K562 (cell line): ENCODE measurements around the gene ACTN2. TPM values are rescaled to one million over a fixed set of nuclear protein-coding genes. Genes with fewer than 3 reads are reported as not detected.

Experiments
- ATAC-seq: fragments of 200-7000 bp; cut with Tn5 transposase; 3 replicates; pipeline ENCODE4 v1.9.1; 2020; ENCODE audit warnings: moderate library complexity
- BruUV-seq: library from RNA; stranded (reverse); fragments of 400-500 nt; replicated peaks from 2 replicates; lab custom pipeline; 2021; lab: Mats Ljungman, UMichigan
- CTCF ChIA-PET: fragments of 300-600 bp; formaldehyde crosslinking; extraction: SDS; loops from one replicate; lab custom pipeline; 2021; ENCODE audit warnings: low intra/inter-chr PET ratio; lab: Yijun Ruan, JAX
- POLR2A ChIA-PET: fragments of 300-600, 350-650 bp; sonication (Branson Sonifier 250); formaldehyde crosslinking; extraction: SDS; loops from one replicate; lab custom pipeline; 2021; ENCODE audit warnings: antibody characterized with exemption, inconsistent platforms; lab: Yijun Ruan, JAX
- DNase-seq, 4 experiments: peaks; one replicate each; pipeline versions ENCODE4 v3.0.0 to v3.0.0-alpha.2; 2011 to 2018; ENCODE audit warnings: low spot score in 3 of 4, mixed read lengths in 3 of 4; ENCODE audit errors: extremely low read depth in 1 of 4
- FAIRE-seq: peaks from 2 replicates; lab custom pipeline; 2011; peaks lifted over from hg19 to GRCh38; lab: Jason Lieb, UNC
- H2AFZ ChIP-seq: 2 replicates; pipeline ENCODE4 v1.6.0; 2011; ENCODE audit warnings: low read depth, low read length, control low read depth, inconsistent platforms
- H3K27ac ChIP-seq: fragments of 200-600 bp; 3 replicates; pipeline ENCODE4 v1.8.0; 2011; ENCODE audit warnings: low read depth, mild to moderate bottlenecking, control low read depth, inconsistent platforms, low read length, moderate library complexity, mixed read lengths; ENCODE audit errors: extremely low read depth
- H3K27me3 ChIP-seq, 2 experiments: fragments of 300-600 bp in 1 of 2; 2 replicates in 1 of 2; 3 replicates in 1 of 2; pipeline versions ENCODE4 v1.6.0 to v1.8.0; 2011; ENCODE audit warnings: inconsistent platforms in 2 of 2, low read length in 2 of 2, mild to moderate bottlenecking in 1 of 2, mixed read lengths in 1 of 2, moderate library complexity in 1 of 2; ENCODE audit not compliant: control insufficient read depth in 2 of 2, insufficient read depth in 2 of 2
- H3K36me3 ChIP-seq: fragments of 300-600 bp; 3 replicates; pipeline ENCODE4 v1.8.0; 2011; ENCODE audit warnings: mild to moderate bottlenecking, low read length, inconsistent platforms; ENCODE audit not compliant: control insufficient read depth, insufficient read depth
- H3K4me1 ChIP-seq, 2 experiments: fragments of 200-600 bp in 1 of 2; replicated peaks in 1 of 2; 2 replicates in 1 of 2; 3 replicates in 1 of 2; pipeline versions ENCODE4 v1.5.1 to v1.8.0; 2011; ENCODE audit warnings: inconsistent platforms in 2 of 2, low read length in 2 of 2, mild to moderate bottlenecking in 1 of 2, mixed read lengths in 1 of 2, moderate library complexity in 1 of 2; ENCODE audit not compliant: control insufficient read depth in 2 of 2, insufficient read depth in 2 of 2
- H3K4me2 ChIP-seq: 2 replicates; pipeline ENCODE4 v1.6.1; 2011; ENCODE audit warnings: low read length, control low read depth, inconsistent platforms, mixed read lengths; ENCODE audit not compliant: insufficient read depth
- H3K4me3 ChIP-seq: fragments of 200-600 bp; sonication (generic), shearing (Covaris generic); 2 replicates; pipeline ENCODE4 v1.5.1; 2016; ENCODE audit warnings: control low read depth, inconsistent platforms
- H3K79me2 ChIP-seq: fragments of 200-600 bp; 3 replicates; pipeline ENCODE4 v1.8.0; 2011; ENCODE audit warnings: low read length, inconsistent platforms; ENCODE audit not compliant: control insufficient read depth, insufficient read depth
- H3K9ac ChIP-seq, 2 experiments: 2 replicates each; pipeline versions ENCODE4 v1.6.0 to v1.6.1; 2011; ENCODE audit warnings: low read depth in 2 of 2, low read length in 2 of 2, control low read depth in 1 of 2, inconsistent platforms in 1 of 2, mild to moderate bottlenecking in 1 of 2, mixed read lengths in 1 of 2; ENCODE audit not compliant: insufficient read depth in 1 of 2
- H3K9me1 ChIP-seq: one replicate; pipeline ENCODE4 v1.6.0; 2011; ENCODE audit warnings: inconsistent platforms, mild to moderate bottlenecking, low read length, moderate library complexity; ENCODE audit not compliant: control insufficient read depth, insufficient read depth
- H3K9me3 ChIP-seq: replicated peaks from 2 replicates; pipeline ENCODE4 v1.5.1; 2011; ENCODE audit warnings: low read depth, low read length, inconsistent platforms; ENCODE audit not compliant: control insufficient read depth, insufficient read depth
- H4K20me1 ChIP-seq: replicated peaks from 2 replicates; pipeline ENCODE4 v1.6.1; 2011; ENCODE audit warnings: low read length, inconsistent platforms, mixed read lengths; ENCODE audit not compliant: control insufficient read depth, insufficient read depth
- CREM ChIP-seq: IDR thresholded peaks from 2 replicates; pipeline ENCODE4 v1.6.1; 2014; ENCODE audit warnings: antibody characterized with exemption, low read depth
- DMBX1 ChIP-seq: fragments of 250-450 bp; sonication (Bioruptor Pico); IDR thresholded peaks from 2 replicates; pipeline ENCODE4 v1.8.0; 2022; ENCODE audit warnings: inconsistent platforms, mild to moderate bottlenecking, moderate library complexity, borderline replicate concordance
- JUND ChIP-seq, 2 experiments: IDR thresholded peaks; 2 replicates in 1 of 2; 3 replicates in 1 of 2; pipeline ENCODE4 v1.6.1; 2011; ENCODE audit warnings: borderline replicate concordance in 2 of 2, low read depth in 2 of 2, low read length in 2 of 2, improper control_type of control experiment in 1 of 2, missing biosample characterization in 1 of 2, missing genetic modification characterization in 1 of 2, missing genetic modification reagents in 1 of 2
- NCOA6 ChIP-seq: fragments of 450-650 bp; IDR thresholded peaks from 2 replicates; pipeline ENCODE4 v1.6.1; 2017; ENCODE audit warnings: mild to moderate bottlenecking
- SMARCC2 ChIP-seq: fragments of 450-650 bp; IDR thresholded peaks from 2 replicates; pipeline ENCODE4 v1.6.1; 2017; ENCODE audit warnings: antibody characterized with exemption, moderate library complexity, mild to moderate bottlenecking, low read depth
- SRSF1 ChIP-seq: fragments of 200-400 bp; formaldehyde crosslinking; IDR thresholded peaks from 2 replicates; pipeline ENCODE4 v1.6.1; 2017; ENCODE audit warnings: mild to moderate bottlenecking, low read depth, low read length, moderate library complexity
- ZNF507 ChIP-seq: conservative IDR thresholded peaks from 2 replicates; pipeline ENCODE4 v1.6.1; 2017; ENCODE audit warnings: missing genetic modification characterization, missing compliant biosample characterization
- ZNF699 ChIP-seq: fragments of 250-450 bp; sonication (Bioruptor Pico); IDR thresholded peaks from 2 replicates; pipeline ENCODE4 v1.8.0; 2021; ENCODE audit warnings: mild to moderate bottlenecking, moderate library complexity; ENCODE audit not compliant: insufficient replicate concordance
- WGBS: fragments of 100-300 bp; shearing (Covaris generic); methylation state at CpG from one replicate; pipeline ENCODE4 v1.1.6; 2016; ENCODE audit warnings: low coverage, mixed read lengths; ENCODE audit not compliant: insufficient coverage; ENCODE audit errors: missing lambda C conversion rate; 5-methylcytosine and 5-hydroxymethylcytosine counted together
- in situ Hi-C: fragments of 300-500 bp; cut with MboI; formaldehyde crosslinking; loops from 4 replicates; pipeline ENCODE4 v1.15.0; 2018; ENCODE audit warnings: inconsistent platforms, mixed read lengths
- intact Hi-C: fragments of 100-400 bp; cut with micrococcal nuclease; formaldehyde crosslinking; loops from 2 replicates; pipeline ENCODE4 v1.14.2; 2022
- polyA plus RNA-seq, 8 experiments: library from polyadenylated mRNA; depleted of rRNA in 4 of 8; stranded (reverse) in 5 of 8; unstranded in 3 of 8; fragments of >200 nt; fragmentation: Nextera tagmentation in 2 of 8; fragmentation: Illumina TruSeq in 1 of 8; extraction: Ambion mirVana in 2 of 8; extraction: Trizol in 1 of 8; gene quantifications; 2 replicates each; pipeline versions ENCODE4 v1.2.1 to v1.2.3, GENCODE V29; 2011 to 2014; ENCODE audit warnings: inconsistent platforms in 1 of 8, missing spikeins in 1 of 8
- total RNA-seq, 7 experiments: library from RNA; depleted of rRNA in 6 of 7; stranded (reverse); fragments of >200 nt in 6 of 7; fragmentation: Illumina TruSeq in 2 of 7; extraction: Trizol in 2 of 7; gene quantifications; 2 replicates each; pipeline versions ENCODE4 v1.2.1 to v1.2.3, GENCODE V29; 2011 to 2021; ENCODE audit warnings: low replicate concordance in 1 of 7
- TF ChIP-seq, protein P1 (sequence below): fragments of 250-450 bp; sonication (Bioruptor Pico); IDR thresholded peaks from 2 replicates; pipeline ENCODE4 v1.5.1; 2021; ENCODE audit warnings: mild to moderate bottlenecking
- TF ChIP-seq, protein P2 (sequence below): sonication (generic); formaldehyde crosslinking; IDR thresholded peaks from 2 replicates; pipeline ENCODE4 v1.8.0; 2022; ENCODE audit warnings: mild to moderate bottlenecking, missing genetic modification reagents
- TF ChIP-seq, protein P3 (sequence below): fragments of 250-450 bp; sonication (Bioruptor Pico); IDR thresholded peaks from 2 replicates; pipeline ENCODE4 v1.5.0; 2022; ENCODE audit warnings: mild to moderate bottlenecking

The ACTN2 gene
- total and polyA plus RNA-seq, 9 of the 15 experiments (the other 6 are each of a cell fraction or from before 2014, with no cell fraction given): 0.18 to 0.94 (median 0.42) TPM

DNA sequence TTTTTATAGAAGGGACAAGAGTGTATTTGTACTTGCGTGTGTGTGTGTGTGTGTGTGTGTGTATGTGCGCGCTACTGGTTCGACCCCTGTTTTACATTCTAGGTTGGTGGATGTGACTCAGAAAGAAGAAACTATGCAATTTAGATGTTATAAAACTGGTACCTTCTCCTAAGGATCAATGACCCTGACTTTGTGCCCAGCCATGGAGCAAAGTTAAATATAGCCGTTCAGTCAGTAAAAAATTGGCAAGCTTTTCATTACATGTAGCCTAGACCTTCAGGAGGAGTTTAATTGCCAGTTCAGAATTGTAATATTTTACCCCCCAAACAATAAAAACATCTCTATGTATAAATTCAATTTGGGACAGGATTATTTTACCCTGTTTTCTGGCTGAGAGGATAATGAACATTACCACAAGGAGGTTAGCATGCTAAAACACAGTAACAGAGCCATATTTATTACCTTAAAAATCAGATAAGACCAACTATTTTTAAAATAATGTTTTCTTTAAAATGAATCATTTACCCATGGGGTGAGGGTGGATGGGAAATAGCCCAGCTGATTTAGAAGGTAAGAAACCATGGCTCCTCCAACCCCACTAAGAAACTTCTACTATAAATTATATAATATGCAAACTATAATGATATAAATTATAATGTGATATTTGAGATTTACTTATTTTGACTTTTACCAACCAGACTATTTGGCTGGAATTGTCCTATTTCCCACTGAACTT is 75.3 kb downstream of the ACTN2 start:
- Histone ChIP-seq H3K9me3 (no peaks in the 10 kb centered on the region), H3K4me2 (no peak overlapping the region), H4K20me1 (no peaks in the 10 kb centered on the region), H3K4me3 (no peak overlapping the region), H3K4me1 (peaks cover 0 to 3% of the 10 kb centered on the region in 2 experiments; a peak in 2 of 5 replicates), H3K79me2 (no peaks in the 10 kb centered on the region), H3K27me3 (peaks cover 2 to 4% of the 10 kb centered on the region in 2 experiments; a peak in 2 of 5 replicates), H3K9ac (no peak overlapping the region), H3K27ac (no peak overlapping the region), H2AFZ (peak overlapping the region; percentile 12; the same call in 1 of the 2 replicates), H3K36me3 (no peaks in the 10 kb centered on the region), H3K9me1 (no peaks in the 10 kb centered on the region)
- DNase-seq (no peak), ATAC-seq (no peak), FAIRE-seq (no peak)
- WGBS: 72% methylated on average over 5 of the region's 5 CpGs
- ChIA-PET CTCF (no interaction called here), POLR2A (interaction anchor here (1.0 kb wide), 1 partner anchor 10 kb away, joined by 4 read pairs; no protein-coding TSS in a partner anchor)
- in situ Hi-C loops (no loop called here), intact Hi-C loops (loop anchor here (5.0 kb wide), 1 partner anchor 154 kb away; no protein-coding TSS in a partner anchor)
- no TSS peak for BruUV-seq
- TF ChIP-seq CREM (no peak), ZNF507 (no peak), SRSF1 (no peak), JUND (IDR thresholded peaks at IDR 0.05; ENCODE audit: borderline replicate concordance, low read depth, low read length) (no peak), JUND (tag; IDR thresholded peaks at IDR 0.05; ENCODE audit: borderline replicate concordance, low read depth, low read length) (no peak), DMBX1 (CRISPR knock-in tag) (no peak), ZNF699 (CRISPR knock-in tag) (no peak), SMARCC2 (no peak), NCOA6 (no peak)
- TF ChIP-seq, protein P1, sequence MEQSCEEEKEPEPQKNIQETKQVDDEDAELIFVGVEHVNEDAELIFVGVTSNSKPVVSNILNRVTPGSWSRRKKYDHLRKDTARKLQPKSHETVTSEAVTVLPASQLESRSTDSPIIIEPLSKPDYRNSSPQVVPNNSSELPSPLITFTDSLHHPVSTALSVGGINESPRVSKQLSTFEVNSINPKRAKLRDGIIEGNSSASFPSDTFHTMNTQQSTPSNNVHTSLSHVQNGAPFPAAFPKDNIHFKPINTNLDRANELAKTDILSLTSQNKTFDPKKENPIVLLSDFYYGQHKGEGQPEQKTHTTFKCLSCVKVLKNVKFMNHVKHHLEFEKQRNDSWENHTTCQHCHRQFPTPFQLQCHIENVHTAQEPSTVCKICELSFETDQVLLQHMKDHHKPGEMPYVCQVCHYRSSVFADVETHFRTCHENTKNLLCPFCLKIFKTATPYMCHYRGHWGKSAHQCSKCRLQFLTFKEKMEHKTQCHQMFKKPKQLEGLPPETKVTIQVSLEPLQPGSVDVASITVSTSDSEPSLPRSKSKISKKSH (CRISPR knock-in tag): no peak
- TF ChIP-seq, protein P2, sequence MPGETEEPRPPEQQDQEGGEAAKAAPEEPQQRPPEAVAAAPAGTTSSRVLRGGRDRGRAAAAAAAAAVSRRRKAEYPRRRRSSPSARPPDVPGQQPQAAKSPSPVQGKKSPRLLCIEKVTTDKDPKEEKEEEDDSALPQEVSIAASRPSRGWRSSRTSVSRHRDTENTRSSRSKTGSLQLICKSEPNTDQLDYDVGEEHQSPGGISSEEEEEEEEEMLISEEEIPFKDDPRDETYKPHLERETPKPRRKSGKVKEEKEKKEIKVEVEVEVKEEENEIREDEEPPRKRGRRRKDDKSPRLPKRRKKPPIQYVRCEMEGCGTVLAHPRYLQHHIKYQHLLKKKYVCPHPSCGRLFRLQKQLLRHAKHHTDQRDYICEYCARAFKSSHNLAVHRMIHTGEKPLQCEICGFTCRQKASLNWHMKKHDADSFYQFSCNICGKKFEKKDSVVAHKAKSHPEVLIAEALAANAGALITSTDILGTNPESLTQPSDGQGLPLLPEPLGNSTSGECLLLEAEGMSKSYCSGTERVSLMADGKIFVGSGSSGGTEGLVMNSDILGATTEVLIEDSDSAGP (CRISPR knock-in tag): no peak
- TF ChIP-seq, protein P3, sequence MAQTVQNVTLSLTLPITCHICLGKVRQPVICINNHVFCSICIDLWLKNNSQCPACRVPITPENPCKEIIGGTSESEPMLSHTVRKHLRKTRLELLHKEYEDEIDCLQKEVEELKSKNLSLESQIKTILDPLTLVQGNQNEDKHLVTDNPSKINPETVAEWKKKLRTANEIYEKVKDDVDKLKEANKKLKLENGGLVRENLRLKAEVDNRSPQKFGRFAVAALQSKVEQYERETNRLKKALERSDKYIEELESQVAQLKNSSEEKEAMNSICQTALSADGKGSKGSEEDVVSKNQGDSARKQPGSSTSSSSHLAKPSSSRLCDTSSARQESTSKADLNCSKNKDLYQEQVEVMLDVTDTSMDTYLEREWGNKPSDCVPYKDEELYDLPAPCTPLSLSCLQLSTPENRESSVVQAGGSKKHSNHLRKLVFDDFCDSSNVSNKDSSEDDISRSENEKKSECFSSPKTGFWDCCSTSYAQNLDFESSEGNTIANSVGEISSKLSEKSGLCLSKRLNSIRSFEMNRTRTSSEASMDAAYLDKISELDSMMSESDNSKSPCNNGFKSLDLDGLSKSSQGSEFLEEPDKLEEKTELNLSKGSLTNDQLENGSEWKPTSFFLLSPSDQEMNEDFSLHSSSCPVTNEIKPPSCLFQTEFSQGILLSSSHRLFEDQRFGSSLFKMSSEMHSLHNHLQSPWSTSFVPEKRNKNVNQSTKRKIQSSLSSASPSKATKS: no peak
